B cell (primary cell): ENCODE data around the gene TLX2. TPM values are rescaled to one million over a fixed set of nuclear protein-coding genes. Genes with fewer than 3 reads are reported as not detected.

Source experiments
- ATAC-seq: fragments of 200-7000 bp; cut with Tn5 transposase; one replicate; pipeline ENCODE4 v1.10.0; 2021; ENCODE audit warnings: low read depth, mild to moderate bottlenecking, moderate number of reproducible peaks, moderate library complexity
- CTCF ChIA-PET: fragments of 350-600 bp; sonication (Branson Sonifier 250); formaldehyde crosslinking; loops from one replicate; lab custom pipeline; 2021; ENCODE audit warnings: antibody characterized with exemption, inconsistent platforms; lab: Charles Lee
- POLR2A ChIA-PET: fragments of 350-600 bp; sonication (Branson Sonifier 250); formaldehyde crosslinking; loops from one replicate; lab custom pipeline; 2021; ENCODE audit warnings: antibody characterized with exemption; lab: Charles Lee
- DNase-seq: peaks from one replicate; pipeline ENCODE4 v3.0.0; 2013
- H2AFZ ChIP-seq: 2 replicates; pipeline ENCODE4 v1.6.1; 2012; ENCODE audit warnings: mild to moderate bottlenecking, low read depth, low read length; ENCODE audit not compliant: insufficient read depth, poor library complexity, severe bottlenecking
- H3K27ac ChIP-seq, 2 donors: 1 replicate in 1 of 2; 2 replicates in 1 of 2; pipeline ENCODE4 v1.5.1; 2012 to 2013; ENCODE audit warnings: low read length in 2 of 2, mild to moderate bottlenecking in 2 of 2, moderate library complexity in 1 of 2
- H3K27me3 ChIP-seq, 4 experiments: fragments of 200-600 bp in 1 of 4; sonication (generic) in 1 of 4; replicated peaks in 1 of 4; 1 replicate in 2 of 4; 2 replicates in 2 of 4; pipeline versions ENCODE4 v1.6.1 to v1.7.0; 2013 to 2016; ENCODE audit warnings: low read length in 3 of 4, mild to moderate bottlenecking in 2 of 4, mixed read lengths in 1 of 4, moderate library complexity in 1 of 4; ENCODE audit not compliant: insufficient read depth in 4 of 4, control insufficient read depth in 3 of 4; ENCODE audit errors: control extremely low read depth in 1 of 4
- H3K36me3 ChIP-seq, 2 experiments: replicated peaks in 1 of 2; 1 replicate in 1 of 2; 2 replicates in 1 of 2; pipeline versions ENCODE4 v1.6.1 to v1.7.1; 2013; ENCODE audit warnings: low read length in 1 of 2; ENCODE audit not compliant: insufficient read depth in 2 of 2, control insufficient read depth in 1 of 2; ENCODE audit errors: control extremely low read depth in 1 of 2, extremely low read depth in 1 of 2
- H3K4me1 ChIP-seq, 2 donors: fragments of 200-600 bp in 1 of 2; sonication (generic) in 1 of 2; 1 replicate in 1 of 2; 2 replicates in 1 of 2; pipeline versions ENCODE4 v1.5.1 to v1.6.1; 2013 to 2017; ENCODE audit warnings: low read length in 2 of 2; ENCODE audit not compliant: control insufficient read depth in 2 of 2, insufficient read depth in 2 of 2
- H3K4me2 ChIP-seq: replicated peaks from 2 replicates; pipeline ENCODE3; 2012; ENCODE audit warnings: mild to moderate bottlenecking, low read depth, low read length; ENCODE audit not compliant: poor library complexity, severe bottlenecking
- H3K4me3 ChIP-seq, 5 experiments: fragments of 200-600 bp in 1 of 5; sonication (generic) in 1 of 5; 1 replicate in 3 of 5; 2 replicates in 2 of 5; pipeline versions ENCODE4 v1.5.1 to v1.7.0; 2011 to 2016; ENCODE audit warnings: low read length in 4 of 5, mild to moderate bottlenecking in 4 of 5, low read depth in 2 of 5, control low read depth in 1 of 5, moderate library complexity in 1 of 5; ENCODE audit not compliant: insufficient read depth in 1 of 5; ENCODE audit errors: control extremely low read depth in 1 of 5, extremely low read depth in 1 of 5
- H3K79me2 ChIP-seq: fragments of 200-600 bp; sonication (generic); one replicate; pipeline ENCODE4 v1.6.0; 2016; ENCODE audit warnings: low read length; ENCODE audit not compliant: control insufficient read depth, insufficient read depth
- H3K9ac ChIP-seq: fragments of 200-600 bp; sonication (generic); 2 replicates; pipeline ENCODE4 v1.6.1; 2017; ENCODE audit warnings: mild to moderate bottlenecking, low read length, moderate library complexity
- H3K9me3 ChIP-seq, 3 donors: one replicate each; pipeline versions ENCODE4 v1.6.1 to v1.7.1; 2013; ENCODE audit warnings: low read length in 2 of 3; ENCODE audit not compliant: control insufficient read depth in 2 of 3, insufficient read depth in 1 of 3; ENCODE audit errors: control extremely low read depth in 1 of 3
- H4K20me1 ChIP-seq: 2 replicates; pipeline ENCODE4 v1.6.0; 2012; ENCODE audit warnings: mild to moderate bottlenecking, low read length; ENCODE audit not compliant: insufficient read depth, control insufficient read depth, poor library complexity, severe bottlenecking
- H3K27ac Mint-ChIP-seq: one replicate; pipeline ENCODE4 v1.8.0; 2021; ENCODE audit warnings: mixed read lengths
- H3K27me3 Mint-ChIP-seq: one replicate; pipeline ENCODE4 v1.8.0; 2021; ENCODE audit warnings: mixed read lengths
- H3K4me1 Mint-ChIP-seq: one replicate; pipeline ENCODE4 v1.8.0; 2021; ENCODE audit warnings: mixed read lengths
- H3K4me3 Mint-ChIP-seq: one replicate; pipeline ENCODE4 v1.8.0; 2021; ENCODE audit warnings: mixed read lengths
- H3K9me3 Mint-ChIP-seq: one replicate; pipeline ENCODE4 v1.8.0; 2022; ENCODE audit warnings: mixed read lengths; ENCODE audit not compliant: insufficient read depth
- EZH2 ChIP-seq: IDR thresholded peaks from 2 replicates; pipeline ENCODE4 v1.6.1; 2012; ENCODE audit warnings: borderline replicate concordance, low read depth, mild to moderate bottlenecking, moderate library complexity, low read length; ENCODE audit not compliant: insufficient read depth, poor library complexity, severe bottlenecking
- WGBS: methylation state at CpG from one replicate; pipeline ENCODE4 v1.1.5; 2013; ENCODE audit warnings: missing lambda C conversion rate; ENCODE audit not compliant: insufficient coverage; 5-methylcytosine and 5-hydroxymethylcytosine counted together
- intact Hi-C: fragments of 100-400 bp; cut with micrococcal nuclease; formaldehyde crosslinking; loops from one replicate; pipeline ENCODE4 v1.10.0; 2022
- polyA plus RNA-seq: library from polyadenylated mRNA; depleted of rRNA; stranded (reverse); fragments of >200 nt; gene quantifications from 2 replicates; pipeline ENCODE4 v1.2.3, GENCODE V29; 2012
- total RNA-seq, 2 donors: library from RNA; stranded (reverse); fragments of 120-200 nt in 1 of 2; gene quantifications; 1 replicate in 1 of 2; 2 replicates in 1 of 2; pipeline versions ENCODE4 v1.2.3 to v1.2.4, GENCODE V29; 2013 to 2022
- TF ChIP-seq, protein P1 (sequence below): fragments of 200-600 bp; IDR thresholded peaks from one replicate; pipeline ENCODE4 v1.8.0; 2022; ENCODE audit warnings: antibody characterized with exemption, mild to moderate bottlenecking

The TLX2 gene
- total and polyA plus RNA-seq, 2 donors (not counting 1 experiment from before 2014, with no cell fraction given), result 0.06 TPM; not detected in 1

DNA sequence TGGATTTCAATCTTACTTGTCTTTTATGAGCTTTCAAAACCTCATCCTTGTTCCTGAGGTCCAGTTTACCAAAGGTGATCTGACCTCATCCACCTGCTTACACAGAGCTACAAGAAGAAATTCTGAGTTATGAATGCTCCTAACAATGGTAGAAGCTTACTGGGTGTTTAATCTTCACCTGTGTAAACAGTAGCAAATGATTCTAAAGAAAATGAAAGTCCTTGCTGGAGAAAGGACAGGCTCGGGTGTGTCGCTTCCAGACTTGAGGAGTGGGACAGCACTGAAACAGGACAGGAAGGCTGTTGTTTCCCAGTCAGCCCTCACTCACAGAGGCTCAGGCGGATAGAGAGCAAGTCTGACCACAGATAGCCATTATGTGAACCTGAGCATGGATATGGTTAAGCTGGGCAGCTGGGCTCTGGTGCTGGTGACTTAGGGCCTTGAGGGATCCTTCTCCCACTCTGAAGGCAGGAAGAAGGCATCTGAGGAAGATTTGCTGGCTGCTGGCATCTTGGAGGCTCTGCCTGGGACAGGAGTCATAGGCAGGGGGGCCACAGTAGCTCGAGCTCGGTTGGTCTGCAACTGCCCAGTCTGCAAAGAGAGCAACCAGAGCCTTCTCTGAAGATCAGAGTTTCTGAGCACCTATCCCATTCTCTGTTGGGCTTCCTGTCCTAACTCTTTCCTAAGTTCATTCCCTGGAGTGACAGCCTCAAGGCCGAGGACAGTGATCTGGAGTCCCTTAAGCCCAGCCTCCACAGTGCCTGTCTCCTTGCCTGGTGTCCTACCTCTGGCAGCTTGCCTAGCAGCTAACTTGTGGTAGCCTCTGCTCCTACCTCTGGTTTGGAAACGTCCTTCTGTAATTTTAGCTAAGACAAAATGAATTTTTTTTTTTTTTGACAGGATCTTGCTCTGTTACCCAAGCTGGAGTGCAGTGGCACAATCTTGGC lies 44.3 kb downstream of the TLX2 start:
- DNase-seq (no peak), ATAC-seq (no peak)
- peaks cover 0 to 15% of the 10 kb centered on the region in 2 experiments for H3K36me3 ChIP-seq
- H3K27me3 ChIP-seq, result no peaks in the 10 kb centered on the region
- no peaks in the 10 kb centered on the region for H3K9me3 ChIP-seq
- Mint-ChIP-seq H3K27me3 (no peaks in the 10 kb centered on the region), H3K9me3 (no peaks in the 10 kb centered on the region), H3K4me3 (no peak overlapping the region), H3K27ac (no peak overlapping the region), H3K4me1 (peaks cover 11% of the 10 kb centered on the region)
- WGBS, result 82% methylated on average over 6 of the region's 7 CpGs
- ChIA-PET POLR2A (no interaction called here), CTCF (interaction anchor here (0.7 to 1.5 kb wide), 4 partner anchors 9 to 29 kb away, joined by 3 read pairs; no protein-coding TSS in a partner anchor)
- no peak overlapping the region for H2AFZ ChIP-seq
- no peak overlapping the region for H3K4me3 ChIP-seq
- H3K4me2 ChIP-seq, result no peak overlapping the region
- no peak for TF ChIP-seq EZH2
- TF ChIP-seq, protein P1, sequence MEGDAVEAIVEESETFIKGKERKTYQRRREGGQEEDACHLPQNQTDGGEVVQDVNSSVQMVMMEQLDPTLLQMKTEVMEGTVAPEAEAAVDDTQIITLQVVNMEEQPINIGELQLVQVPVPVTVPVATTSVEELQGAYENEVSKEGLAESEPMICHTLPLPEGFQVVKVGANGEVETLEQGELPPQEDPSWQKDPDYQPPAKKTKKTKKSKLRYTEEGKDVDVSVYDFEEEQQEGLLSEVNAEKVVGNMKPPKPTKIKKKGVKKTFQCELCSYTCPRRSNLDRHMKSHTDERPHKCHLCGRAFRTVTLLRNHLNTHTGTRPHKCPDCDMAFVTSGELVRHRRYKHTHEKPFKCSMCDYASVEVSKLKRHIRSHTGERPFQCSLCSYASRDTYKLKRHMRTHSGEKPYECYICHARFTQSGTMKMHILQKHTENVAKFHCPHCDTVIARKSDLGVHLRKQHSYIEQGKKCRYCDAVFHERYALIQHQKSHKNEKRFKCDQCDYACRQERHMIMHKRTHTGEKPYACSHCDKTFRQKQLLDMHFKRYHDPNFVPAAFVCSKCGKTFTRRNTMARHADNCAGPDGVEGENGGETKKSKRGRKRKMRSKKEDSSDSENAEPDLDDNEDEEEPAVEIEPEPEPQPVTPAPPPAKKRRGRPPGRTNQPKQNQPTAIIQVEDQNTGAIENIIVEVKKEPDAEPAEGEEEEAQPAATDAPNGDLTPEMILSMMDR, result no peak
- H3K4me1 ChIP-seq, result peaks cover 7 to 17% of the 10 kb centered on the region in 2 donors
- intact Hi-C loops, result loop anchor here (10.0 kb wide), 1 partner anchor 164 kb away; no protein-coding TSS in a partner anchor
- H4K20me1 ChIP-seq, result peaks cover 15% of the 10 kb centered on the region
- no peak overlapping the region for H3K9ac ChIP-seq
- H3K79me2 ChIP-seq, result peaks cover 11% of the 10 kb centered on the region
- H3K27ac ChIP-seq, result no peak overlapping the region

DNA sequence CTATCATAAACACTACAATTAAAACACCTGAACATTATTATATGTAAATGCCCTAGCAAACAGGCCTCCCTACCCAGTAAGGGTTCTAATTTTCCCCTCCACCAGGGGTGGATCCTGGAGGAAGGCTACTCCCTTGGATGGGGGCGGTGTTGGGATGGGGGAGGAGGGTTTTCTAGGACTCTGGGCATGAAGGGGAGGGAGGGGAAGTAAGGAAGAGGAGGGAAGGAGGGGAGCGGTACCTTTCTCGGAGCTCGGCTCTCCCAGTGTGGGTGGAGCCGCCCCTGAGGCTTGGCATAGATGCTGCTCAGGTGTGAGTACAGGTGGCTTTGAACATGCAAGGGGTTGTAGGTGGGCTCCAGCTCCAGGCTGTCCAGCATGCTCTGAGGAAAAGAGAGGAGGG lies 45.7 kb downstream of the TLX2 start:
- peaks cover 3 to 11% of the 10 kb centered on the region in 2 donors for H3K4me1 ChIP-seq
- Mint-ChIP-seq H3K27ac (no peak overlapping the region), H3K9me3 (no peaks in the 10 kb centered on the region), H3K4me1 (peaks cover 9% of the 10 kb centered on the region), H3K27me3 (no peaks in the 10 kb centered on the region), H3K4me3 (no peak overlapping the region)
- H3K4me3 ChIP-seq, result no peak overlapping the region
- no peaks in the 10 kb centered on the region for H3K27me3 ChIP-seq
- peaks cover 0 to 15% of the 10 kb centered on the region in 2 experiments for H3K36me3 ChIP-seq
- no peak overlapping the region for H2AFZ ChIP-seq
- no peak overlapping the region for H3K4me2 ChIP-seq
- WGBS, result 98% methylated on average over 4 of the region's 5 CpGs
- DNase-seq, result no peak
- TF ChIP-seq EZH2, result no peak
- TF ChIP-seq, protein P1, result no peak
- no peak for ATAC-seq
- no peaks in the 10 kb centered on the region for H3K9me3 ChIP-seq
- H4K20me1 ChIP-seq, result peaks cover 15% of the 10 kb centered on the region
- H3K27ac ChIP-seq, result no peak overlapping the region
- intact Hi-C loops, result loop anchor here (10.0 kb wide), 1 partner anchor 165 kb away; no protein-coding TSS in a partner anchor
- POLR2A ChIA-PET, result interaction anchor here (0.7 kb wide), 2 partner anchors 52 to 663 kb away, joined by 3 to 5 read pairs; partner anchors contain the start of gene PCGF1
- no peak overlapping the region for H3K9ac ChIP-seq
- no peaks in the 10 kb centered on the region for H3K79me2 ChIP-seq
- CTCF ChIA-PET, result no interaction called here
